Measurements from ENCODE around the gene GGT6.

GGT6 gene

DNA sequence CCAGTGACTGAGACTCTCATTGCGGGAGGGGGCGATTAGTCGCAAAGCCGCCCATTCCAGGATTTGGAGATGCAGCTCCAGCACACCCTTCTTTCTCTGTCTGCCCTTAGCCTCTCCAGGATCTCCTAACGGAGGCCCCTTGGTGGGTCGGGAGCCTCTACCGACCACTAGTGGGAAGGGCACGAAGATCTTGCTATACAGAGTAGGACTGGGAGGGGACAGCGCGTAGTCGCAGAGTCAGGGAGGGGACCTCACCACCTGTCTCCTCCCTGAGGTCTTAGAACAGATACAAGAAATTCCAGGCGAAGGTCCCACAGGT lies 23.4 kb upstream of the GGT6 start:
- Histone ChIP-seq H3K27ac (ENCODE audit: low read length) (no peak overlapping the region), H3K27me3 (ENCODE audit: low read depth, low read length) (no peaks in the 10 kb centered on the region), H3K4me1 (ENCODE audit: low read length) (no peaks in the 10 kb centered on the region), H3K4me2 (ENCODE audit: low read length) (no peak overlapping the region), H3K79me2 (ENCODE audit: low read length) (no peaks in the 10 kb centered on the region), H3K36me3 (replicated peaks; ENCODE audit: low read depth, low read length) (no peaks in the 10 kb centered on the region), H4K20me1 (ENCODE audit: insufficient read depth, low read length) (no peaks in the 10 kb centered on the region), H3K9ac (ENCODE audit: low read length) (no peak overlapping the region), H3K4me3 (ENCODE audit: low read length) (no peak overlapping the region), H2AFZ (ENCODE audit: low read depth, low read length) (no peak overlapping the region), H3K9me3 (ENCODE audit: insufficient read depth, low read length) (no peaks in the 10 kb centered on the region)
- no peak for TF ChIP-seq EZH2phosphoT487 (IDR thresholded peaks at IDR 0.05; ENCODE audit: low read depth)
- TF ChIP-seq, protein P1, sequence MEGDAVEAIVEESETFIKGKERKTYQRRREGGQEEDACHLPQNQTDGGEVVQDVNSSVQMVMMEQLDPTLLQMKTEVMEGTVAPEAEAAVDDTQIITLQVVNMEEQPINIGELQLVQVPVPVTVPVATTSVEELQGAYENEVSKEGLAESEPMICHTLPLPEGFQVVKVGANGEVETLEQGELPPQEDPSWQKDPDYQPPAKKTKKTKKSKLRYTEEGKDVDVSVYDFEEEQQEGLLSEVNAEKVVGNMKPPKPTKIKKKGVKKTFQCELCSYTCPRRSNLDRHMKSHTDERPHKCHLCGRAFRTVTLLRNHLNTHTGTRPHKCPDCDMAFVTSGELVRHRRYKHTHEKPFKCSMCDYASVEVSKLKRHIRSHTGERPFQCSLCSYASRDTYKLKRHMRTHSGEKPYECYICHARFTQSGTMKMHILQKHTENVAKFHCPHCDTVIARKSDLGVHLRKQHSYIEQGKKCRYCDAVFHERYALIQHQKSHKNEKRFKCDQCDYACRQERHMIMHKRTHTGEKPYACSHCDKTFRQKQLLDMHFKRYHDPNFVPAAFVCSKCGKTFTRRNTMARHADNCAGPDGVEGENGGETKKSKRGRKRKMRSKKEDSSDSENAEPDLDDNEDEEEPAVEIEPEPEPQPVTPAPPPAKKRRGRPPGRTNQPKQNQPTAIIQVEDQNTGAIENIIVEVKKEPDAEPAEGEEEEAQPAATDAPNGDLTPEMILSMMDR (IDR thresholded peaks at IDR 0.05; ENCODE audit: low read depth, low read length) = no peak

DNA sequence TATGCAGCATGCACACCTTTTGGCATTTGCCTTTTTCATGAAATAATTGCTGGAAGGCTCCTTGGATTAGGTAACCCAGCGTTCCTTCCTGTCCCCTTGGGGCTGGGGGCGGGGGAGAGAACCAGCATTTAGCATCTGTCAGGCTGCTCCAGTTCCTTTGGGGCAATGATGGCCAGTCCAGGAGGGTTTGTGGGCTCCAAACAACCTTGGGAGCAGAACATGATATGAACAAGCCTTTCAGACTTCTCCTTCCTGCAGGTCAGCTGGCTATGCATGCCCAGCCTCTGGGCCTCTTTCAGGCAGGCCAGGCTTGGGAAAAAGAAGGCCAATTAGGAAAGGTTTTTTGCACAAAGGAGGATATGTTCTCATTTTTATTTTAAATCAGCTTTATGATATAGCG lies 22.8 kb upstream of the GGT6 start:
- H3K4me1 ChIP-seq (ENCODE audit: low read length) = no peaks in the 10 kb centered on the region
- H3K36me3 ChIP-seq (replicated peaks; ENCODE audit: low read depth, low read length) = no peaks in the 10 kb centered on the region
- no peak overlapping the region for H3K4me2 ChIP-seq (ENCODE audit: low read length)
- no peak overlapping the region for H3K27ac ChIP-seq (ENCODE audit: low read length)
- H3K27me3 ChIP-seq (ENCODE audit: low read depth, low read length) = no peaks in the 10 kb centered on the region
- no peak overlapping the region for H3K9ac ChIP-seq (ENCODE audit: low read length)
- H4K20me1 ChIP-seq (ENCODE audit: insufficient read depth, low read length) = no peaks in the 10 kb centered on the region
- H3K9me3 ChIP-seq (ENCODE audit: insufficient read depth, low read length) = no peaks in the 10 kb centered on the region
- TF ChIP-seq, protein P1 (IDR thresholded peaks at IDR 0.05; ENCODE audit: low read depth, low read length) = no peak
- TF ChIP-seq EZH2phosphoT487 (IDR thresholded peaks at IDR 0.05; ENCODE audit: low read depth) = no peak
- H2AFZ ChIP-seq (ENCODE audit: low read depth, low read length) = no peak overlapping the region
- H3K79me2 ChIP-seq (ENCODE audit: low read length) = no peaks in the 10 kb centered on the region
- no peak overlapping the region for H3K4me3 ChIP-seq (ENCODE audit: low read length)

DNA sequence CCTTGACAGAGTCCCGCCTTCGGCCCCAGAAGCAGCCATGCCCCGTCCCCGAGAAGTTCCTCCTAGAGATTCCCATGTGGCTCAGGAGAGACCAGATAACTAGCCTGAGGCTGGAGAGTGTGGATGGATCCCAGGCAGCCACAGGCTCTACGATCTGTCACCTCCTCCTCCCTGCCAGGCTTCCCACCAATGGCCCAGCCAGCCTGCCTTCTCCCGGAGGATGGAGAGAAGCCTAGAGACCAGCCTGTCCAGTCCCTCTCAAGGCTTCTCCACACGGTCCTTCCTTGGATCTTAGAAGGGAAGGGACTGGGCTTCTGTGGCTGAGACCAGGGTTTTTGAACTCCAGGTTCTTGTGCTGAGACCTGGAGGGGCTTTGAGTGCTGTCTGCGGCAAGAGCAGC lies 22.3 kb upstream of the GGT6 start:
- Histone ChIP-seq H3K4me1 (ENCODE audit: low read length) (no peaks in the 10 kb centered on the region), H3K4me3 (ENCODE audit: low read length) (no peak overlapping the region), H3K36me3 (replicated peaks; ENCODE audit: low read depth, low read length) (no peaks in the 10 kb centered on the region), H3K9ac (ENCODE audit: low read length) (no peak overlapping the region), H3K4me2 (ENCODE audit: low read length) (no peak overlapping the region), H2AFZ (ENCODE audit: low read depth, low read length) (no peak overlapping the region), H3K9me3 (ENCODE audit: insufficient read depth, low read length) (no peaks in the 10 kb centered on the region), H3K27me3 (ENCODE audit: low read depth, low read length) (no peaks in the 10 kb centered on the region), H3K79me2 (ENCODE audit: low read length) (no peaks in the 10 kb centered on the region), H3K27ac (ENCODE audit: low read length) (no peak overlapping the region), H4K20me1 (ENCODE audit: insufficient read depth, low read length) (no peaks in the 10 kb centered on the region)
- TF ChIP-seq, protein P1 (IDR thresholded peaks at IDR 0.05; ENCODE audit: low read depth, low read length) = no peak
- no peak for TF ChIP-seq EZH2phosphoT487 (IDR thresholded peaks at IDR 0.05; ENCODE audit: low read depth)

DNA sequence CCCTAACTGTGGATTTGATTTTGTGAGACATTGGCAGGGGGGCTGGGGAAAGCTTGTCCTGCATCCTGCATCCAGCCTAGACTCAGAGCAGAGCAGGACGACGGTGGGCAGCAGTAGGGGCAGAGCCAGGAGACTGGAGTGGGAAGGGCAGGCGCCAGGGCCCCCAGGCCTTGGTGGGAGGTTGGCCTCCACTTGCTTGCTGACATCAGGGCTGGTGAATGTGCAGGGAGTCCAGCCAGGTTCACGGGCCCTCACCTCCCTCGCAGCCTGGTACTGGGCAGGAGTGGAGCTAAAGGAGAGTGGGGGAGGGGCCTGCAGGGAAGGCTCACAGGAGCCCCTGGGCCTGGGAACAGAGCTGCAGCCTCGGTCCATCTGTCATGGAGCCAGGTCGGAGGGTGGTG lies 21.7 kb upstream of the GGT6 start:
- Histone ChIP-seq H3K9me3 (ENCODE audit: insufficient read depth, low read length) (no peaks in the 10 kb centered on the region), H3K4me2 (ENCODE audit: low read length) (no peak overlapping the region), H3K4me1 (ENCODE audit: low read length) (no peaks in the 10 kb centered on the region), H4K20me1 (ENCODE audit: insufficient read depth, low read length) (no peaks in the 10 kb centered on the region), H2AFZ (ENCODE audit: low read depth, low read length) (no peak overlapping the region), H3K4me3 (ENCODE audit: low read length) (no peak overlapping the region), H3K36me3 (replicated peaks; ENCODE audit: low read depth, low read length) (no peaks in the 10 kb centered on the region), H3K27ac (ENCODE audit: low read length) (no peak overlapping the region), H3K9ac (ENCODE audit: low read length) (no peak overlapping the region), H3K79me2 (ENCODE audit: low read length) (no peaks in the 10 kb centered on the region), H3K27me3 (ENCODE audit: low read depth, low read length) (no peaks in the 10 kb centered on the region)
- TF ChIP-seq, protein P1 (IDR thresholded peaks at IDR 0.05; ENCODE audit: low read depth, low read length) = no peak
- TF ChIP-seq EZH2phosphoT487 (IDR thresholded peaks at IDR 0.05; ENCODE audit: low read depth) = no peak

All from OCI-LY3 (cell line).